LHCN-M2 (cell line): ENCODE measurements around the gene MOBP. TPM values are rescaled to one million over a fixed set of nuclear protein-coding genes. Genes with fewer than 3 reads are reported as not detected.

Experiments used
- DNase-seq: peaks from one replicate; pipeline ENCODE4 v3.0.0-alpha.2; 2012; ENCODE audit warnings: low read depth
- total RNA-seq: library from RNA; depleted of rRNA; stranded (reverse); fragments of >200 nt; gene quantifications from 2 replicates; pipeline ENCODE4 v1.2.3, GENCODE V29; 2014

The MOBP gene
- total RNA-seq, 1 experiment from 2014 or later: not detected

- peak; percentile 3 for DNase-seq
Observed at GRCh38 chr3:39497753-39498152, 30.3 kb downstream of the MOBP start.

- no peak for DNase-seq
Observed at GRCh38 chr3:39499651-39500273, 32.3 kb downstream of the MOBP start.

- no peak for DNase-seq
Observed at GRCh38 chr3:39501059-39501458, 33.6 kb downstream of the MOBP start.

GRCh38 chr3:39501968-39502837 lies 34.7 kb downstream of the MOBP start:
- no peak for DNase-seq

DNA sequence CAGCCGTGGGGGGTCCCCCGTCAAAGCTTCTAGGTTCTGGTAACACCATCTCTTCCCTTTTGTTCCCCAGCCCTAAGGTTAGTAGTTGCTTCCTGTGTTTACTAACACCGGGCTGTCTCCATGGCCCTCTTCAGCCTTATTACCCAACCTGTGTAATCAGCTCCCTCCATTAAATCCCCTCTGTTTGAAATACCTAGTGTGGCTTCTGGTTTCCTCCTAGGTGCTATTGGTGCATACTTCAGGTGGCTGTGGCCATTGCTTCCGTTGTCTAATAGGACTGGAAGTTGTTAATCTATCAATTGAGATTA lies 35.3 kb downstream of the MOBP start:
- DNase-seq: no peak

- no peak for DNase-seq
Observed at GRCh38 chr3:39505866-39506742, 38.6 kb downstream of the MOBP start.

- DNase-seq: peak; percentile 8
Observed at GRCh38 chr3:39506863-39507262, 39.4 kb downstream of the MOBP start.

DNA sequence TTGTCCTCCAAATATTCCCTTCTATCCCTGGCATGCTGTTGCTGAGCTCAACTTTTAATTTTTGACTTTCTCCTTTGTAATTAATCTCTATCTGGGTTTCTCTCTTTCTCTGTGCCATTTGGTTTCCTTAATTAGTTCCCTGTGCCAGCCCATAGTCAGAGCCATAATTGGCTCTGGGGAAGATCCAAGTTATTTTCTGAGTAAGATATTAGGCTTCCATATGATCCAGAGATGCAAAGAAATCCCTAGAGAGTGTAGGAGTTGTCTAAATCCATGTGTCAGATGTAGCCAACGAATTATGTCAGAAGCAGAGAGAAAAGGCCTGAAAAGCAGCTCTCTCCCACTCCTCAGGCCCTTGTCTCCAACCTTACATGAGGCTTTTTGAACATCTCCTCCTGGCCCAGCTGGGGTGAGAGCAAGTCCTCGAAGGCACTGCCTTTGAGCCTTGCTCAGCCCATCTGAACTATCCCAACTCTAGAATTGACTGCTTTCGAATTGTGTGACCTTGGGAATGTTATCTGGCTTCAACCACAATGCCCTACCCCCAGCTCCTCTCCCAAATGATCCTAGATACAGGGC lies 46.4 kb downstream of the MOBP start:
- no peak for DNase-seq

- DNase-seq: no peak
Observed at GRCh38 chr3:39515681-39516441, 48.4 kb downstream of the MOBP start.

GRCh38 chr3:39519103-39519502 lies 51.6 kb downstream of the MOBP start:
- DNase-seq: no peak

DNA sequence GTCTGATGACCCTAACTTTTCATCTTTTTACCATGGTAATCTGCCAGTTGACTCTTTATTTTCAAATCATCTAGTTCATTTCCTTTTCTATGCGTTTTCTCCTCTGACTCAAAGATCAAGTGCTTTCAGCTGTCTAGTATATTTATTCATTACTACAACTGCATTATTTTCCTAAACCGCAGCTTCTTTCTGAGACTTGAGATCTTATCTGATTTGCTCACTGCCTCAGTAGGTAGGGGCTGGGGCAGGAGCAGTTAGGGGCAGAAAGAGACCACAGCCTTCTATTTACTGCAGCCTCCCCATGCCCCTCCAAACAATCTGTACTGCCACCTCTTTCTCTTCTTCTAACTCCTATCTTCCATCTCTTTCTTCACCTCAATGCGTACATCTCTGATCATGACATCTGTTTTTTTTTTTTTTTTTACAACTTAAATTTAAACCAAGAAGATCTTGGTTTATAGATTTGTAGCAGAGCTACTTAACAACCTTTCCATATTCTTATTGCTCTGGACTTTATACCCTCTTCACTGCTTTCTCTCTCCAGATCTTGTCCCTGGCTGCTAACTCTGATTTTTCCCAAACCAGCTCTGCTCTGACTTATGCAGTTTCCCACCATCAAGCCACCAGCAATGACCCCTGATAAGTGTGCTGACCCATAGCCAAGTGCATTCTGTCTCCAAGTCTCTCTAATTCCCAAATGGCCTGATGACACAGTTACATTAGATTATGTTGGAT lies 52.2 kb downstream of the MOBP start:
- DNase-seq: no peak

- DNase-seq: no peak
Observed at GRCh38 chr3:39521456-39521855, 54.0 kb downstream of the MOBP start.

GRCh38 chr3:39524107-39524506 lies 56.6 kb downstream of the MOBP start:
- no peak for DNase-seq

DNA sequence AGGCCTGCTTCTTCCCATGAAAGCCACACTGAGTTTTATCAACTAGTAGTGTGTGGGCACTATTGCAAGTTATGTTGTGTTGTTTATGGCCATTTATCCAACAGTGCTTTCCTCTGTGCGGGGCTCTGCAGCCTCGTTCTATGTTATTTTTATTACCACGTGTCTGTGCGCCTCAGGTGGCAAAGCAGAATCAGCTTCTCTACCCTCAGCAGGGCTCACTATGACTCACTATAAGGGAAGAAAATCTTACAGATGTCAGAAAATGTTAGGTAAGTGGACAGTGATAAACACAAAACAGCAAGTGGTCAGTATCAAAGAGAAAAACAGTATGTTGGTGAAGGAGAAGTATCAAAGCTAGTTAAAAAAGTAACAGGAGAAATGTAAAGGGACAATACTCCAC lies 61.4 kb downstream of the MOBP start:
- DNase-seq: no peak

- DNase-seq: no peak
Observed at GRCh38 chr3:39529577-39529976, 62.1 kb downstream of the MOBP start.

DNA sequence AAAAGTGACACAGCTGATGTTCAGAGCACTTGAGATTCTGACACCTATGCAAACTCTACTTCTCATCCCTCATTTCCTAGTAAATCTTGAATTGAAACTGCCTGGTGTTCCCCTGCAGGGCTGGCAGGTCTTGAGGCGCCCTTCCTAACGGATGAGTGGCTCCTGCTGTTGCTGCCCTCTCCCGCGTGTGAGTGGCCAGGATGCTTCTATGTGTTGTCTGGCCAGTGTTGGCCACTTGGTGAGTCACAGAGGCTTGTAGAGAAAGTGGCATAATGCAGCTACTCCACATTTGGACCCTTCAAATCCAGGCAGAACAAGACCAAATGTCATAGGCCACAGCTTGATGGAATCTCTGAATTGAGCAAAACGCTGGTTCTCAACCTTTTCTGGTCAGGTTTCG lies 63.6 kb downstream of the MOBP start:
- no peak for DNase-seq

DNA sequence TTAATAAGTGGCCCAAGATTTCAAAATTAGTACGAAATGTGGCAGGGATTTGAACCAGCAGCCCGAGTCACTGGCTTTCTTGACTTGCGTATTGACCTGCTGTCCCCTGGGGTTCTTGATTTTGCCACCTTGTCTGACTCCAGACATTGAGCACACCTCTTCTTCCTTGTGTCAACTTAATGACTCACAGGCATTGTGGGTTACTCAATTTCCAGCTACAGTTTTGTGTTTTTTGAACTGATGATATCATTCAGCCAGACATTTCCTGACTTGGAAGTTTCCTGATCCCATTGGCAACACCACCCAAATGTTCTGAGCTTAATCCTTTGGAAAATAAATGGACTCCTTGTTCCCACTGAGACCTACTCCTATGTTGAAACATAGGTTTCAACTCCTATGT lies 64.2 kb downstream of the MOBP start:
- DNase-seq: peak; percentile 73

DNA sequence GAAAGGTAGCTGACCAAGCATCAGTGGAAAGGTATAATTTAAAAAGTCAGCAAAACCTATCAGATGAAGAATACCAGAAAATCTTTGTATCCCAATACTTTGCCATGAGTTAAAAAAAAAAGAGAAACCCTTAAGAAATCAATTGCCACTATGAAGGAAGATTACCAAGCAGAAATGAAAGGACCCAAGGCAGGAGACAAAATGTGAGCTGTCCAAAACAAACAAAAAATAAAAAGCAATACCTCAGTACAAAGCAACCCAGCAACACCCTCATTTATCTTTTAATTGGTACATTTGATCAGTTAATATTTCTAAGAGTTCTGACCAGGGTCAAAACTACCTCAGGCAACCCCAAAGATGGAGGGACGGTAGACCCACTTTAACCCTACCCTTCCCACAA lies 65.3 kb downstream of the MOBP start:
- no peak for DNase-seq

DNA sequence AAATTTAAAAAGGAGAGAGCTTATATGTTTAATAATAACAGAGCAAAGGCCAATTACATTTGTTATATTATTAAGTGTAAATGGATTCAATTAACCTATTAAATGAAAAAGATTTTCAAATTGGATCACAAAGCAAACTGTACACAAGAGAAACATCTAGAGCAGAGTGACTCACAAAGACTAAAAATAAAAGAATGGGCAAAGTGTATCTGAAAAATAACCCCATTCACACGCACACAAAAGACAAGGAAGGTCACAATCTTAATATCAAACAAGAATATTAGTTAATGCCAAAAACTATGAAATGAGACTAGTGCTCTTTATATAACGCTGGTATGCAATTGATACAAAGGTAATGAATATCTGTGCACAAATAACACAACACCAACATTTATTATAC lies 65.7 kb downstream of the MOBP start:
- no peak for DNase-seq

- peak; percentile 23 for DNase-seq
Observed at GRCh38 chr3:39540162-39540921, 72.9 kb downstream of the MOBP start.
